Measurements from ENCODE around the gene NMNAT3.

NMNAT3 gene

DNA sequence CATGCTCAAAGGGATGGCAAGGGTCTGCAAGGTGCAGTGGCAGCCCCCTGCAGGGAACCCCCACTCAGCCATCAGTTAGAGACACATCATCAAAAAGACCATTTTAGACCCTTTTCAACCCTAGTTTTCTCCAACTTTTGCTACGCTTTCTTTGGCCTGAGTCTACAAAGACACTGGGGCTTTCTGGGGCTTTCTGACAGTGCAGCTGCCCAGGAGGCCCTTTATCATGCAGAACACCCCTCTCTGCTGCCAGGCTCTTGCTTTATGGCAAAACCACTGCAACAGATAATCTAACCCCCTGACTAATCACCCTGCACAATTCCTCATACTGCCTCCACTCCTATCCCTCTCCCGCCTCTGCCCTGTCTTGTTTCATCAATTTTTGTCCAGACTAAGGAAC is 2.4 kb downstream of the NMNAT3 start:
- DNase-seq (ENCODE audit: low read depth in 2 of 2) = no peak

- DNase-seq (ENCODE audit: low read depth in 2 of 2) = no peak
Observed at GRCh38 chr3:139674571-139675260, 3.1 kb downstream of the NMNAT3 start.

DNA sequence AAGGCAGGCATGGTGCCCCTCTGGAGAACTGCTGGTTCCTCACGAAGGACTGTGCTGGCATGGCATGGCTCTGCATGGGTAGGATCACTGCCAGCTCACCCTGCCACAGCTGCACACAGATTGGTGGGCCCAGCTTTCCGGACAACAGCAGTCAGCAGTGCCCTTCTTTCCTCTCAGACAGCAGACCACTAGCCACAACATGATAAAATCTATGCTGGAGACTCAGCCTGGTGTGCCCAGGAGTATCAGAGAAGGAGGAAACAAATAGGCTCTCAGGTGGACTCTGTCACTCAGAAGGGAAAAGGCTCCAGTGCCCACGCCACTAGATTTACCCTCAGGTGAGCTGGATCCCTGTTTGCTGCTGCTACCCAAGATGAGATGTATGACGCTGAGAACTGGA is 4.9 kb downstream of the NMNAT3 start:
- no peak for DNase-seq (ENCODE audit: low read depth in 2 of 2)

GRCh38 chr3:139671863-139672646 is 5.7 kb downstream of the NMNAT3 start:
- DNase-seq (ENCODE audit: low read depth in 2 of 2) = no peak

- DNase-seq (ENCODE audit: low read depth in 2 of 2) = no peak
Observed at GRCh38 chr3:139671107-139671506, 6.7 kb downstream of the NMNAT3 start.

DNA sequence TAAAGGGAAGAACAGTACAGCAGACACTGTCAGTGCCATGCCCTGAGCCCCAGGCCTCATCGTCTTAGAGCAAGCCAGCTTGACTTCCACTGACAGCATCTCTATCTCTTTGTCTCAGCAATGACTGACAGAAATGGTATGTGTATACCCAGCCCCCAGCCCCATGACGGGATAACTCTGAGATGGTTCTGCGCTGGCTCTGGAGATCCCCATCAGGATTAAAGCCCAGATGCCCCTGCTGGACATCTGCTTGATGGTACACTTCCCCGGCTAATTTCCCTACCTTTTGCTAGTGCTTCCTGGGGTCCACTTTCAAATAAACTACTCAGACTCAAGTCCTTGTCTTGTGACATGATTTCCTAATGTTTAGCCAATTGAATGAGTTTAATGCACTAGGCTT is 7.6 kb downstream of the NMNAT3 start:
- DNase-seq (ENCODE audit: low read depth in 2 of 2) = no peak

GRCh38 chr3:139668332-139668731 is 9.4 kb downstream of the NMNAT3 start:
- DNase-seq (ENCODE audit: low read depth in 2 of 2) = no peak

DNA sequence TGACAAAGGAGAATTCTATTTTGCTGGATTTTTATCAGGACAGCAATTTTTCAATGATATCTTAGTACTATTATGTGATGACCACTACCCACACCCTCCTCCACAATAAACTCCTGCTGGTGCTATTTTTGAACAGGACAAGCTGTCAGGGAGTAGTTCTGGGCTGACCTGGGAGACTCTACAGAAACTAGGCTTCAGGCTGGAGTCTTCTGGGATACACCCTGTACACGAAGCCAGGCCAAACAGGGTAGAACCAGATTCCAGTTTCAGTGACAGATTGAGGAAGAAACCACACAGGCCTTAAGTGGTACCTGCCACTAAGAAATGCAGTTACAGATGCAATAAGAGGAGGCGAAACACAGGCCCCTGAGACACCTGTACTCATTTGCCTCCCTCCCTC is 12.8 kb downstream of the NMNAT3 start:
- no peak for DNase-seq (ENCODE audit: low read depth in 2 of 2)

DNA sequence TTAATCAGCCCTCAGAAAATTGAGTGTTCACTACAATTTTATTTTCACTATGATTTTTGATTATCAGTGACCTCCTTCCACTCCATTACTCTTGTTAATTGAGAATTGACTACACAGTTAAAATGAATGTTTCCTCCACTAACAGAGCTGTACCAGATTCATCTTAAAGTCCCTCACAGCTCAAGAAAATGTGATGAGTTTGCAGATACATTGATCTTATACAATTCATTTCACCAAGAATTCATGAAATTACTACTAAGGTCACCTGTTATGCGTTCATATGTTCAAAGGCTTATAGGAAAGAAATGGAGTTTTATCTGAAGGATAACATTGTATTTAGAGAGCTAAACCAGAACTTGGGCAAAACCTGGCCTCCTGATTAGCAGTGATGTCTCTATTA is 17.5 kb downstream of the NMNAT3 start:
- no peak for DNase-seq (ENCODE audit: low read depth in 2 of 2)

DNA sequence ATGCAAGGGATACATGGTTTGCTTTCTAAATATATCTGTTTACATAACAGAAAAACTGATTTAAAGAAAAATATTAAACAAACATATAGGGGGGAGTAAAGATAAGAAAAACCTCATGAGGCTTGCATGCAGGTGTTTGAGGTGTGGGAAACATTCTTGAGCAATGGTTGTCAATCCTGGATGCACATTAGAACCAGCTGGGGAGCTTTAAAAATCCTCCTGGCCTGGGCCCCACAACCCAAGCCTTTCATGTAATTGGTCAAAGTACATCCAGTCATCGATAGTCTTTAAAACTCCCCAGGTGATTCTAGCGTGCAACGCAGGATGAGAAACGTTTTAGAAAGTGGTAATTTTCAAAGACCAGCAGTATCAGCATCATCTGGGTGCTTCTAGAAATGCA is 18.3 kb downstream of the NMNAT3 start:
- no peak for DNase-seq (ENCODE audit: low read depth in 2 of 2)

DNA sequence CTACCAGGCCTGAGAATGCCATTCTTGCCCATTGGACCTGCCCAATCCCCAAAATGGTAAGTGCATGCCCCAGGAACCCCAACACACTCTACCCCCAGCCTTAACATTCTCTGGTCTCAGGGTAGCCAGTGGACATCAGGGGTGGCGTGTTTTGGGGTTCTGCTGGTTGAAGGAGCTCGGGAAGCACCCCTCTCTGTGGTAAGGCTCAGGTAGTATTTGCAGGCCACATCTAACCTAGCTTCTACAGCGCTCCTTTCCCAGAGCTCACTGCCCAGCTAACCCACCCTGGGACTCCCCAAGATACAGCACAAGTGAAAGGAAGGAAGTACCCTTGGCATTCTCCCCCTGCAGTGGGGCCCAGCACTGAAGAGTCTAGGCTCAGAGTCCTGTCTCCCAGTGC is 19.8 kb downstream of the NMNAT3 start:
- no peak for DNase-seq (ENCODE audit: low read depth in 2 of 2)

- DNase-seq (ENCODE audit: low read depth in 2 of 2) = no peak
Observed at GRCh38 chr3:139657434-139657833, 20.3 kb downstream of the NMNAT3 start.

- DNase-seq (ENCODE audit: low read depth in 2 of 2) = no peak
Observed at GRCh38 chr3:139655909-139656595, 21.7 kb downstream of the NMNAT3 start.

DNA sequence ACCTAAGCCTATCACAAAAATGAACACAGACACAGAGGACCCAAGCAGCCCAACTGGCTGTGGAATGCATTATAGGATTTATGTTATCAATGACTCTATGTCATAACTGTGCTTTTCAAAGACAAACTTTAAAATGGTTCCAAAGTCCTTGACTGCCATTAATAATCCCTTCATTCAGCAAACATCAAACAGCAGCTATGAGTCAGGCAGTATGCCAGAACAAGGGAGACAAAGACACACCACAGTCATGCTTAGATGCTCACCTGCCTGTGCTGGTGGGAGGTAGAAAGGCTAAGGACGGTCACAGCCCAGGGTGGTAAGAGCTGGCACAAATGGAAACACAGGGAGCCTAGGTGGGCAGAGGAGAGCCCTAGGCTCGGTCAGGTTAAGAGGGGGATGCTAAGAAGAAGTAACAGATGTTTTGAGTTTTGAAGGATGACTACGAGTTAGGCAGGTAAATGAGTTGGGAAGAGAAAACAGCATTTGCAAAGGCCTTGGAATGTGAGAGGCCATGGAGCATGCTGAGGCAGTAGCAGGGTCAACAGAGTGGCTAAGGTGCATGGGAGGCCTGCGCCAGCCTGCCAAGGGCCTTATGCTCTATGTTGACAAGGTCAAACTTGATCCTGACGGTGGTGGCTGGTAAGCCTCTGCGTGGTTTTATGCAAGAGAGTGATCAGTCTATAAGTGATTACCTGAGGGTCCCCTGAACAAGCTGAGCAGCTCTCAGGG is 23.0 kb downstream of the NMNAT3 start:
- DNase-seq (ENCODE audit: low read depth in 2 of 2) = no peak

DNA sequence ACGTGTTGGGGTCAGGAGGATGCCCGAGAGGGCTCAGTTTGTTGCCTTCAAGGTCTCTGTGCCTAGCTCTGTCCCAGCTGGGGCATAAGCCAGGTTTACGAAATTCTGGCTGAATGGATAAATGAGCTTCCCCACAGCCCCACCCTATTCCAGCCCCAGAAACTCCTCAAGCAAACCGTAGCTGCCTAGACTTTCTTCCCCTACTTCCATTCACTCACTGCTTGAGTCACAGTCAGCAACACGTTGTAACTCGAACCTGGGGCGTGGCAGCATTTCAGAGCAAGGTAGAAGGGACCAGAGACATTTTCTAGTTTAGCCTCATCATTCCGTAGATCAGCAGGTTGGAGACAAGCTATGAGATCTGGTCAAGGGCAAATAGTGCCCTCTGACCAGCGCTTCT is 24.2 kb downstream of the NMNAT3 start:
- DNase-seq (ENCODE audit: low read depth in 2 of 2) = no peak

DNA sequence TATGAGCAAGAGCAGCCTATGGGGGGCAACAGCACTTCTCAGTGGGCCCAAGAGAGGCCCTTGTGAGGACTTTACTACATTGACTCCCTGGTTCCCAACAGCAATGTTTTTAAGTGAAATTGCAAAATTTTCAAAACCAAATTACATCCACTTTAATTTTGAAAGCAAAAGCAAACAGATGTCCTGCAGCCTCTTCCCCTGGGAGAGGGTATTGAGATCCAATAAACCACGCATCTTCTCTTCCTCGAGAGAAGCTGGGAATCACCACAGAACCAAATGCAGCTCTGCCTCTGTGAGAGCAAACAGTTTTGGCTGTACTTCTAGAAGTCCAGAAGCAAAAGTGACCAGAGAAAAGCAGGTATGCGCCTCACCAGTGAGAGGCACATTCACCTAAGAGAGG is 25.2 kb downstream of the NMNAT3 start:
- DNase-seq (ENCODE audit: low read depth in 2 of 2) = no peak

- no peak for DNase-seq (ENCODE audit: low read depth in 2 of 2)
Observed at GRCh38 chr3:139647866-139648435, 29.8 kb downstream of the NMNAT3 start.

GRCh38 chr3:139646512-139646911 is 31.3 kb downstream of the NMNAT3 start:
- DNase-seq (ENCODE audit: low read depth in 2 of 2) = no peak

- DNase-seq (ENCODE audit: low read depth in 2 of 2) = no peak
Observed at GRCh38 chr3:139642996-139643395, 34.8 kb downstream of the NMNAT3 start.

GRCh38 chr3:139640456-139640855 is 37.3 kb downstream of the NMNAT3 start:
- no peak for DNase-seq (ENCODE audit: low read depth in 2 of 2)

- no peak for DNase-seq (ENCODE audit: low read depth in 2 of 2)
Observed at GRCh38 chr3:139639662-139640061, 38.1 kb downstream of the NMNAT3 start.

GRCh38 chr3:139638518-139638917 is 39.3 kb downstream of the NMNAT3 start:
- DNase-seq (ENCODE audit: low read depth in 2 of 2) = no peak
